IMR-90 (cell line): ENCODE results near the gene PFKP. TPM values are rescaled to one million over a fixed set of nuclear protein-coding genes. Genes with fewer than 3 reads are reported as not detected.

Experiments used
- ATAC-seq: fragments of 200-7000 bp; cut with Tn5 transposase; 2 replicates; pipeline ENCODE4 v1.9.1; 2020; ENCODE audit warnings: low read depth, mild to moderate bottlenecking, moderate library complexity
- BruUV-seq: library from RNA; stranded (reverse); fragments of 400-500 nt; replicated peaks from 2 replicates; lab custom pipeline; 2021; lab: Mats Ljungman, UMichigan
- CTCF ChIA-PET: fragments of 300-600 bp; formaldehyde crosslinking; extraction: SDS; loops from one replicate; lab custom pipeline; 2021; ENCODE audit warnings: antibody characterized with exemption; lab: Yijun Ruan, JAX
- POLR2A ChIA-PET: fragments of 300-600 bp; sonication (Branson Sonifier 250); formaldehyde crosslinking; loops from one replicate; lab custom pipeline; 2022; ENCODE audit warnings: antibody characterized with exemption; ENCODE audit not compliant: unreplicated experiment; lab: Charles Lee
- DNase-seq: peaks from one replicate; pipeline ENCODE4 v3.0.0; 2013
- H2AFZ ChIP-seq: replicated peaks from 2 replicates; pipeline ENCODE3; 2013; ENCODE audit warnings: low read length, mild to moderate bottlenecking; ENCODE audit not compliant: poor library complexity
- H2AK5ac ChIP-seq: 2 replicates; pipeline ENCODE4 v1.6.1; 2013; ENCODE audit warnings: low read depth, low read length, inconsistent platforms
- H2AK9ac ChIP-seq: replicated peaks from 2 replicates; pipeline ENCODE3; 2013; ENCODE audit warnings: mild to moderate bottlenecking, low read depth, low read length, moderate library complexity; ENCODE audit not compliant: poor library complexity
- H2BK120ac ChIP-seq: 2 replicates; pipeline ENCODE4 v1.6.1; 2013; ENCODE audit warnings: low read depth, low read length, inconsistent platforms
- H2BK15ac ChIP-seq: 3 replicates; pipeline ENCODE4 v1.6.1; 2013; ENCODE audit warnings: low read depth, low read length, inconsistent platforms
- H2BK20ac ChIP-seq: 2 replicates; pipeline ENCODE4 v1.6.1; 2013; ENCODE audit warnings: low read depth, mild to moderate bottlenecking, inconsistent platforms, low read length, moderate library complexity
- H2BK5ac ChIP-seq: 2 replicates; pipeline ENCODE4 v1.6.1; 2013; ENCODE audit warnings: mild to moderate bottlenecking, low read depth, low read length, inconsistent platforms; ENCODE audit not compliant: poor library complexity, severe bottlenecking
- H3K14ac ChIP-seq: replicated peaks from 2 replicates; pipeline ENCODE4 v1.6.1; 2013; ENCODE audit warnings: low read depth, low read length, inconsistent platforms
- H3K18ac ChIP-seq: 2 replicates; pipeline ENCODE4 v1.6.1; 2013; ENCODE audit warnings: low read depth, low read length, control low read depth
- H3K23ac ChIP-seq: 2 replicates; pipeline ENCODE4 v1.6.1; 2013; ENCODE audit warnings: low read depth, low read length, inconsistent platforms
- H3K27ac ChIP-seq: 2 replicates; pipeline ENCODE4 v1.5.1; 2013; ENCODE audit warnings: mild to moderate bottlenecking, control low read depth, low read length; ENCODE audit not compliant: insufficient read depth
- H3K27me3 ChIP-seq: 2 replicates; pipeline ENCODE4 v1.6.1; 2013; ENCODE audit warnings: low read length; ENCODE audit not compliant: control insufficient read depth, insufficient read depth
- H3K36me3 ChIP-seq: 2 replicates; pipeline ENCODE4 v1.6.1; 2013; ENCODE audit warnings: low read length, mixed read lengths; ENCODE audit not compliant: control insufficient read depth, insufficient read depth
- H3K4ac ChIP-seq: 2 replicates; pipeline ENCODE4 v1.6.1; 2013; ENCODE audit warnings: low read depth, low read length, inconsistent platforms
- H3K4me1 ChIP-seq: 2 replicates; pipeline ENCODE4 v1.6.1; 2013; ENCODE audit warnings: low read length, mixed read lengths; ENCODE audit not compliant: control insufficient read depth, insufficient read depth
- H3K4me2 ChIP-seq: 2 replicates; pipeline ENCODE4 v1.6.1; 2013; ENCODE audit warnings: low read depth, mild to moderate bottlenecking, control low read depth, low read length, moderate library complexity
- H3K4me3 ChIP-seq: 2 replicates; pipeline ENCODE4 v1.5.1; 2013; ENCODE audit warnings: low read depth, mild to moderate bottlenecking, control low read depth, low read length, moderate library complexity; ENCODE audit not compliant: insufficient read depth
- H3K56ac ChIP-seq: 2 replicates; pipeline ENCODE4 v1.6.1; 2013; ENCODE audit warnings: low read length, inconsistent platforms; ENCODE audit not compliant: insufficient read depth; ENCODE audit errors: extremely low read depth
- H3K79me1 ChIP-seq, 2 experiments: 2 replicates each; pipeline ENCODE4 v1.6.1; 2013; ENCODE audit warnings: low read length in 2 of 2, inconsistent platforms in 1 of 2, low read depth in 1 of 2
- H3K9ac ChIP-seq: 2 replicates; pipeline ENCODE4 v1.6.1; 2013; ENCODE audit warnings: low read depth, low read length, control low read depth
- H3K9me1 ChIP-seq: 2 replicates; pipeline ENCODE4 v1.6.1; 2013; ENCODE audit warnings: low read length, inconsistent platforms; ENCODE audit not compliant: insufficient read depth
- H3K9me3 ChIP-seq: 2 replicates; pipeline ENCODE4 v1.6.1; 2013; ENCODE audit warnings: low read length; ENCODE audit not compliant: control insufficient read depth, insufficient read depth
- H4K20me1 ChIP-seq: 2 replicates; pipeline ENCODE4 v1.6.1; 2013; ENCODE audit warnings: low read length, inconsistent platforms; ENCODE audit not compliant: insufficient read depth
- H4K5ac ChIP-seq: 2 replicates; pipeline ENCODE4 v1.6.1; 2013; ENCODE audit warnings: mild to moderate bottlenecking, low read depth, low read length, control low read depth
- H4K8ac ChIP-seq, 2 experiments: 2 replicates each; pipeline ENCODE4 v1.6.1; 2013; ENCODE audit warnings: low read depth in 2 of 2, low read length in 2 of 2, control low read depth in 1 of 2, inconsistent platforms in 1 of 2
- H4K91ac ChIP-seq: 2 replicates; pipeline ENCODE4 v1.6.1; 2013; ENCODE audit warnings: low read depth, low read length, inconsistent platforms; ENCODE audit not compliant: insufficient read depth
- BHLHE40 ChIP-seq: fragments of 150-350 bp; IDR thresholded peaks from 2 replicates; pipeline ENCODE4 v1.6.1; 2016; ENCODE audit warnings: mild to moderate bottlenecking, low read depth, low read length
- CEBPB ChIP-seq: IDR thresholded peaks from 2 replicates; pipeline ENCODE4 v1.6.1; 2012; ENCODE audit warnings: low read depth, low read length, improper control_type of control experiment
- CHD1 ChIP-seq: IDR thresholded peaks from 2 replicates; pipeline ENCODE4 v1.6.1; 2012; ENCODE audit warnings: low read depth, low read length, improper control_type of control experiment
- CTCF ChIP-seq: conservative IDR thresholded peaks from 2 replicates; pipeline ENCODE4 v1.5.1; 2012; ENCODE audit warnings: mild to moderate bottlenecking, low read depth, low read length, improper control_type of control experiment
- ELK1 ChIP-seq: fragments of 150-350 bp; IDR thresholded peaks from 2 replicates; pipeline ENCODE4 v1.6.1; 2016; ENCODE audit warnings: low read depth, mild to moderate bottlenecking, low read length, moderate library complexity, borderline replicate concordance
- FOS ChIP-seq: fragments of 150-350 bp; IDR thresholded peaks from 2 replicates; pipeline ENCODE4 v1.6.1; 2016; ENCODE audit warnings: low read depth, low read length
- MAFK ChIP-seq: IDR thresholded peaks from 2 replicates; pipeline ENCODE4 v1.6.1; 2012; ENCODE audit warnings: low read depth, low read length, improper control_type of control experiment
- MAZ ChIP-seq: IDR thresholded peaks from 2 replicates; pipeline ENCODE4 v1.6.1; 2012; ENCODE audit warnings: low read depth, mild to moderate bottlenecking, low read length, improper control_type of control experiment, moderate library complexity, borderline replicate concordance
- MXI1 ChIP-seq: IDR thresholded peaks from 2 replicates; pipeline ENCODE4 v1.6.1; 2012; ENCODE audit warnings: low read depth, mild to moderate bottlenecking, low read length, moderate library complexity, borderline replicate concordance
- NFE2L2 ChIP-seq: fragments of 150-350 bp; IDR thresholded peaks from 2 replicates; pipeline ENCODE4 v1.6.1; 2016; ENCODE audit warnings: low read depth, mild to moderate bottlenecking, low read length
- POLR2A ChIP-seq: IDR thresholded peaks from 2 replicates; pipeline ENCODE4 v1.6.1; 2012; ENCODE audit warnings: mild to moderate bottlenecking, low read depth, low read length
- RAD21 ChIP-seq: IDR thresholded peaks from 2 replicates; pipeline ENCODE4 v1.6.1; 2012; ENCODE audit warnings: low read length, improper control_type of control experiment
- RCOR1 ChIP-seq: IDR thresholded peaks from 2 replicates; pipeline ENCODE4 v1.6.1; 2012; ENCODE audit warnings: mild to moderate bottlenecking, low read length, improper control_type of control experiment; ENCODE audit not compliant: insufficient replicate concordance
- RFX5 ChIP-seq: IDR thresholded peaks from 2 replicates; pipeline ENCODE4 v1.8.0; 2012; ENCODE audit warnings: low read depth, mild to moderate bottlenecking, low read length, moderate library complexity
- SMC3 ChIP-seq: fragments of 150-350 bp; IDR thresholded peaks from 2 replicates; pipeline ENCODE4 v1.6.1; 2016; ENCODE audit warnings: low read depth, mild to moderate bottlenecking, antibody characterized with exemption, low read length, moderate library complexity
- WGBS, 2 experiments: methylation state at CpG; one replicate each; pipeline versions ENCODE4 v1.1.5 to v1.1.7; 2013; ENCODE audit warnings: missing lambda C conversion rate in 2 of 2; ENCODE audit not compliant: insufficient read length in 1 of 2; ENCODE audit errors: extremely low coverage in 2 of 2; 5-methylcytosine and 5-hydroxymethylcytosine counted together
- dilution Hi-C: fragments of 300-500 bp; cut with HindIII; formaldehyde crosslinking; loops from one replicate; pipeline ENCODE4 v1.14.3; 2018; ENCODE audit warnings: low sequenced_read_pairs; ENCODE audit not compliant: unreplicated experiment
- in situ Hi-C: fragments of 300-500 bp; cut with MboI; formaldehyde crosslinking; loops from 3 replicates; pipeline ENCODE4 v1.14.3; 2019; ENCODE audit warnings: low sequenced_read_pairs, inconsistent platforms, mixed read lengths
- intact Hi-C: fragments of 100-400 bp; cut with micrococcal nuclease; formaldehyde crosslinking; loops from 2 replicates; pipeline ENCODE4 v1.10.0; 2022
- polyA plus RNA-seq, 3 experiments: library from polyadenylated mRNA; depleted of rRNA; stranded (reverse); fragments of >200 nt; gene quantifications; 2 replicates each; pipeline ENCODE4 v1.2.3, GENCODE V29; 2012; ENCODE audit warnings: low replicate concordance in 1 of 3
- total RNA-seq: library from RNA; depleted of rRNA; stranded (reverse); fragments of >200 nt; gene quantifications from 2 replicates; pipeline ENCODE4 v1.2.3, GENCODE V29; 2012

PFKP gene
- total and polyA plus RNA-seq, 2 of the 4 experiments (the other 2 are of a cell fraction): 223 to 294 TPM

- in situ Hi-C loops: no loop called here
- peaks cover 5% of the 10 kb centered on the region; the same call in 1 of the 2 replicates for H3K9me1 ChIP-seq
- peaks cover 40 to 46% of the 10 kb centered on the region in 2 experiments for H3K79me1 ChIP-seq
- H2AFZ ChIP-seq: no peak overlapping the region
- no peak overlapping the region for H4K5ac ChIP-seq
- no peak overlapping the region for H2AK9ac ChIP-seq
- no peak overlapping the region for H2BK120ac ChIP-seq
- H3K4ac ChIP-seq: no peak overlapping the region
- TF ChIP-seq MXI1: no peak
- no peak for TF ChIP-seq MAFK
- TF ChIP-seq SMC3: no peak
- no peak for TF ChIP-seq FOS
- TF ChIP-seq RFX5: no peak
- TF ChIP-seq MAZ: no peak
- no peak for TF ChIP-seq RAD21
- no peak for TF ChIP-seq CTCF
- TF ChIP-seq CEBPB: no peak
- no peak for TF ChIP-seq BHLHE40
- no peak for TF ChIP-seq ELK1
- TF ChIP-seq POLR2A: no peak
- no peak for TF ChIP-seq NFE2L2
- TF ChIP-seq RCOR1: no peak
- no peak for TF ChIP-seq CHD1
- H3K18ac ChIP-seq: no peak overlapping the region
- BruUV-seq: no TSS peak
- no peak overlapping the region for H3K56ac ChIP-seq
- H3K9me3 ChIP-seq: no peaks in the 10 kb centered on the region
- ChIA-PET POLR2A (no interaction called here), CTCF (no interaction called here)
- no peak overlapping the region for H2BK15ac ChIP-seq
- no peak overlapping the region for H3K4me2 ChIP-seq
- no peak overlapping the region for H3K14ac ChIP-seq
- H3K9ac ChIP-seq: no peak overlapping the region
- no peaks in the 10 kb centered on the region for H3K27me3 ChIP-seq
- H3K36me3 ChIP-seq: peaks cover 75% of the 10 kb centered on the region
- no peak overlapping the region for H4K8ac ChIP-seq
- H4K91ac ChIP-seq: no peak overlapping the region
- H3K27ac ChIP-seq: no peak overlapping the region
- dilution Hi-C loops: no loop called here
- H2BK20ac ChIP-seq: no peak overlapping the region
- H2AK5ac ChIP-seq: no peak overlapping the region
- H3K4me3 ChIP-seq: no peak overlapping the region
- WGBS, 2 experiments: 100% methylated on average over 2 of the region's 12 CpGs; no CpG with 5 or more reads in 1 of the 2 experiments
- intact Hi-C loops: no loop called here
- no peaks in the 10 kb centered on the region for H3K4me1 ChIP-seq
- H2BK5ac ChIP-seq: no peak overlapping the region
- DNase-seq: no peak
- peaks cover 9% of the 10 kb centered on the region; the same call in 1 of the 2 replicates for H4K20me1 ChIP-seq
- no peak for ATAC-seq
- no peak overlapping the region for H3K23ac ChIP-seq
These were observed 50.1 kb downstream of the PFKP start for GRCh38 chr10:3117486-3117885.
